Tibial nerve (tissue), 4 donors: Measurements from ENCODE around the gene NOTCH2. TPM values are rescaled to one million over a fixed set of nuclear protein-coding genes. Genes with fewer than 3 reads are reported as not detected.
"Not testable (repeated sequence)": the region's sequence is repeated elsewhere in the genome, so short reads cannot be mapped to it uniquely, and the experiment has no call there.

Experiments
- DNase-seq, 2 donors: peaks; one replicate each; pipeline ENCODE4 v3.0.0-alpha.2; 2019; ENCODE audit warnings: low spot score in 2 of 2
- H3K27ac ChIP-seq, 4 donors: fragments of 200-600 bp; sonication (generic) in 3 of 4; one replicate each; pipeline ENCODE4 v1.5.1; 2017 to 2019; ENCODE audit warnings: mild to moderate bottlenecking in 1 of 4
- H3K27me3 ChIP-seq, 2 donors: fragments of 200-600 bp; sonication (generic) in 1 of 2; one replicate each; pipeline versions ENCODE4 v1.5.1 to v1.6.0; 2017 to 2019
- H3K36me3 ChIP-seq, 3 donors: fragments of 200-600 bp; sonication (generic); one replicate each; pipeline ENCODE4 v1.5.1; 2018 to 2019
- H3K4me1 ChIP-seq, 4 donors: fragments of 200-600 bp; sonication (generic) in 3 of 4; one replicate each; pipeline ENCODE4 v1.5.1; 2017 to 2019
- H3K4me3 ChIP-seq, 4 donors: fragments of 200-600 bp; sonication (generic) in 3 of 4; one replicate each; pipeline ENCODE4 v1.5.1; 2017 to 2019; ENCODE audit warnings: mild to moderate bottlenecking in 1 of 4, moderate library complexity in 1 of 4
- H3K9me3 ChIP-seq, 4 donors: fragments of 200-600 bp; sonication (generic) in 3 of 4; one replicate each; pipeline ENCODE4 v1.5.1; 2017 to 2019
- EP300 ChIP-seq, 2 donors: sonication (generic); formaldehyde crosslinking; IDR thresholded peaks; one replicate each; pipeline ENCODE4 v1.6.1; 2017; ENCODE audit warnings: antibody characterized with exemption in 2 of 2, mild to moderate bottlenecking in 1 of 2
- POLR2A ChIP-seq, 2 donors: fragments of 450-650 bp; IDR thresholded peaks; one replicate each; pipeline ENCODE4 v1.6.1; 2017; ENCODE audit warnings: antibody characterized with exemption in 2 of 2, mild to moderate bottlenecking in 2 of 2, moderate library complexity in 2 of 2
- WGBS, 2 donors: methylation state at CpG; one replicate each; pipeline ENCODE4 v1.1.5; 2018; 5-methylcytosine and 5-hydroxymethylcytosine counted together
- total RNA-seq, 4 donors: library from RNA; depleted of rRNA; stranded (reverse); fragments of >200 nt; gene quantifications; one replicate each; pipeline ENCODE4 v1.1.0, GENCODE V29; 2016

The NOTCH2 gene
- 100 to 1,000 TPM in 3 of 4 donors, 10 to 100 TPM in 1; 86.7 to 110 (median 106) TPM for total RNA-seq

DNA sequence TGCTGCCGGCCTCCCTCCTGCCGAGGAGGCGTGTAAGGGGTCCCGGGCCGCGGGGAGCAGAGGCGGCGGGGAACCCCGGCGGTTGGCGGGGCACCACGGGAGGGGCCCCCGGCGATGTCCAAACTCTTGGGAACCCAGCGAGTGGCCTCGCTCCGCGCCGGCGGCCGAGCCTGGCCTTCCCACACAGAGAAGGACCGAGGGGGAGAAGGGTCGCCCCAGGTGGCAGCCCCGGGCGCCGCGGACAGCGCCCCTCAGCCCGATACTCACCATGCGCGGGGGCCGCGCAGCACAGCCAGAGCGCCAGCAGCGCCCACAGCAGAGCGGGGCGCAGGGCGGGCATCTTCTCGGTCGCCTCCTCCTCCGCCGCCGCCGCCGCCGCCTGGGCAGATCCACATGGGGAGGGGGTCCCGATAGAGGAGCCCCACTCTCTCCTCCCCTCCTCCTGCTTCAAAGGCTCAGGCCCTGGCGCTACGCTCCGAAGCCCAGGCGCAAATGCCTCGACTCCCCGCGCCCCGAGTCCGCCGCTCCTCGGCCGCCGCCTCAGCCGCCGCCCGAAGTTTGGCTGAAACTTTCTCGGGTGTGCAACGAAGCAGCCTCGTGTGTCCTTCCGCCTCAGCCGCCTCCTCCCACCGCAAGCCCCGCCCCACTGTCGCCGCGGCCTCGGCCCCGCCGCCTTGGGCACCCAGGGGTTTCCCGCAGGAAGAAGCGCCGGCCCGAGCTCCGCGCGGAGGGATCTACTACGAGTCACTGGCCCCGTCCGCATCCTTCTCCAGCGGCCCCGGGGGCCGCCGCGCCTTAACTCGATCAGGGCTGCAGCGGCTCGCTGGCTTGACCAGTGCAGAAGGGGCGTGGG, at the start of gene NOTCH2:
Gene NOTCH2 (minus strand): TSS at position 596 of the 853 bp plus-strand sequence. CDS start 256 bp downstream, at position 340.
- not testable (repeated sequence) for H3K36me3 ChIP-seq, H3K4me1 ChIP-seq, H3K27me3 ChIP-seq, H3K9me3 ChIP-seq
- 0% methylated on average over 13 of the region's 95 CpGs; no CpG with 5 or more reads in 1 of the 2 donors for WGBS, 2 donors
- peak; percentile 32 for DNase-seq
- H3K27ac ChIP-seq = peak within 1 kb of the TSS; percentile 66 to 95 (median 90)
- H3K4me3 ChIP-seq = peak within 1 kb of the TSS; percentile 64 to 84 (median 75)
- TF ChIP-seq EP300 (IDR thresholded peaks at IDR 0.05) (peak in 1 of 2 donors; percentile 31), POLR2A (IDR thresholded peaks at IDR 0.05) (peak in 1 of 2 donors; percentile 57)

DNA sequence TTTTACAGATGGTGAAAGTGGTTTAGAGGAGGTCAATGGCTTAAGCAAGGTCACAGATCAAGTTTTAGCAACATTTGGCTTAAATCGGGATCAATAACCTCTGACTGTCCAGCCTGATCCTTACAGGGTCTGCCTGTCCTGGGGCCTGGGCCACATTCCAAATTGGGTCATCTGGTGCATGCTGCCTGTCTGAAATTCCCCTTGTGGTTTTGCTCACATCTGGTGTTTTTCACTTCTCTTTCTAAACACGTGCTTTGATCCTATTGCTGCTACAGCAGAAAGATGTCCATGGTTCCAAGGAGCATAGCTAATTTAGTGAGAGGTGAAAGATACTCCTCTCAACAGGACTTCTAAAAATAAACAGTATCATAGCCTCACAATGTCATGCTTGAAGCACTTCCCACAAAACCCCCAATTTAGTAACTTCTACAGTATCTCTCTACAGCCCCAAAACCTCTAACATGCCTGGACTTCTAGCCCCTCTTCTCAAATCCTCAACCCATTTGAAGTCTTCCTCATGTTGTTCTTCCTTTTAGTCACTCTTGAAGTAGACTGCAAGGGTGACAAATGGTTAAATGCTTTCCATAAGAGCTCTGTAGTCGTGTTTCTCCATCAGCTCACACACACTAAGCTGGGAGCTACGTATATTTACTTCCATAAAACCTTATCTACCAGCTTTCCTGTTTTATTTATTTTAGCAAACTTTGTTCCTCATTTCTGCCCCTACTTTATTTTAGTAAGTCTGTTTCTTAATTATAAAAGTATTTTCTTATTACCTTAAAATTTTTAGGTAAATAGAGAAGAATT, 48.1 kb upstream of the NOTCH2 start:
- 35 to 37% methylated on average over 2 of the region's 4 CpGs for WGBS, 2 donors
- H3K27ac ChIP-seq = not testable (repeated sequence)
- DNase-seq = peak; percentile 35 to 68

DNA sequence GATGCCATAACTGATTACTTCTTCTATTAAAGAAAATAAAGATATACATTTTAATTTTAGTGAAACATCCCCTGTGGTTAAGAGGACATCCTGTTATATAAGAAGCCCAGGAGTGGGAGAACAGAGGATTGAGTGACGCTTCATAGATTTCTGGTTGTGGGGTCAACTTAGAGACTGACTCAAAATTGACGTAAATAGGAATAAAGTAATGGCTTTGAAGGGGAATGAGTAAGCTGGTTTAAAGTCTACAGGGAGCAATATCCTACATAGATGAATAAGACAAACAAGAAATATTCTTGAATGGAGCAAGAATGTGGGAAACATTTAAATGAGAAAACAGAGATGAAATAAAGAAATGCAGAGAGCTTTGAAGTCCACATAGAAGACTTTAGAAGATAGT, 46.6 kb upstream of the NOTCH2 start:
- not testable (repeated sequence) for H3K9me3 ChIP-seq, H3K4me1 ChIP-seq, H3K27ac ChIP-seq, H3K27me3 ChIP-seq, H3K36me3 ChIP-seq, H3K4me3 ChIP-seq, DNase-seq
- WGBS, 2 donors = 60 to 70% methylated on average over 2 of the region's 2 CpGs

More for the DNA sequence above, 48.1 kb upstream of the NOTCH2 start:
- not testable (repeated sequence) for H3K27me3 ChIP-seq, H3K9me3 ChIP-seq, H3K4me3 ChIP-seq, H3K4me1 ChIP-seq, H3K36me3 ChIP-seq

DNA sequence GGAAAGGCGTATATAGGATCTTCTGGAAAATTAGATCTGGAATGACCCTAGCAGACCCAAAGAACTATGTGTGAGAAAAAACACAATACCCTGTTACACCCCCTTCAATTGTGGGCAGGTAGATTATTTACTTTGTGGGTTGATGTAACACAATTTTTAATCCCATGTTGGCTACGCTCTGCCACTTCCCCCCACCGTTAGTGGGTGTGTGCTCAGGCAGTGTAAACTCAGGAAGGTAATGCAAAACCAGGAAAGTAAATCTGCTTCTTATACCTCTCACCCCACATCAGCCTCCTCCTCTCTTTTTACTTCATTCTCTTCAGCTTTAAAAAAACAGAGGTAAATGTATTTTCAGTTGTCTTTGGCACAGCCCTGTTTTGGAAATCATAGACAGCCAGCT, 43.7 kb upstream of the NOTCH2 start:
- H3K9me3 ChIP-seq, H3K27ac ChIP-seq, H3K36me3 ChIP-seq, DNase-seq, H3K4me1 ChIP-seq, H3K27me3 ChIP-seq, H3K4me3 ChIP-seq: not testable (repeated sequence)
- WGBS, 2 donors = 70% methylated on average over 2 of the region's 3 CpGs; no CpG with 5 or more reads in 1 of the 2 donors

DNA sequence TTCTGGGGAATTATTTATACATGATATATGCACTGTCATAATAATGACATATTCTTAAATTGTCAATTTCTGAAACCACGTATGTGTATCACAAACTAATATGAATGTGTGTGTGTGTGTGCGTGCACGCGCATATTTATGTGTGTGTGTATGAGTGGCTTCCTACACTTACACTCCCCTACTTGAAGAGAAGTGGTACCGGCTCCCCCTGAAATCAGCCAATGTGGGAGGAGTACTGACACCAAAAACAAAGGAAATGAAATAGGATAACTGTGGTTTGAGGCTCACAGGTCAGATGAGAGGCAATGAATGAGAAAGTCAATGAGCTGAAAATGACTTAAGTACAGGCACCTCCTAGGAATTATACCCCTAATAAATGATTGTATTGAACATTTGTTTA, 42.8 kb upstream of the NOTCH2 start:
- H3K9me3 ChIP-seq, H3K4me3 ChIP-seq, H3K4me1 ChIP-seq, DNase-seq, H3K27me3 ChIP-seq, H3K27ac ChIP-seq, H3K36me3 ChIP-seq: not testable (repeated sequence)
- WGBS, 2 donors = 81 to 91% methylated on average over 5 of the region's 5 CpGs

DNA sequence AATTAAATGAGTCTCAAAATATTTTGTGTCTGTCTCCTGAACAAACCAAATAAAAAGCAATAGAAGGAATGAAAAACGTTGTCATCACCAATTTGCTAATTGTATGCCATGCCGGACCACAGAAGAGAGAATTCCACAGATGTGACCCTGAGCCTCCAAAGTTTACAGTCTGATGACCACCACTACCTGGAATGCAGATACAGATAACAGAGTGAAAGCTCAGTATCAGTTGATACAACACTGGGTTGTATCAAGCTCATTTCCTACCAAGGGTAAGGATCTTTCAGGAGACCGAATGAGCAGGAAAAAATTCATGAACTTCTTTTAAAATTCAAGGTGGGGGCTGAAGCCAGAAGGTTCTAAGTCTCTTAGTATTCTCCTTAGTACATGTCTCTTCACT, 42.3 kb upstream of the NOTCH2 start:
- DNase-seq, H3K27me3 ChIP-seq, H3K27ac ChIP-seq, H3K4me1 ChIP-seq, H3K4me3 ChIP-seq, H3K36me3 ChIP-seq, H3K9me3 ChIP-seq: not testable (repeated sequence)
- no CpG with 5 or more reads among the region's 3 CpGs for WGBS, 2 donors

DNA sequence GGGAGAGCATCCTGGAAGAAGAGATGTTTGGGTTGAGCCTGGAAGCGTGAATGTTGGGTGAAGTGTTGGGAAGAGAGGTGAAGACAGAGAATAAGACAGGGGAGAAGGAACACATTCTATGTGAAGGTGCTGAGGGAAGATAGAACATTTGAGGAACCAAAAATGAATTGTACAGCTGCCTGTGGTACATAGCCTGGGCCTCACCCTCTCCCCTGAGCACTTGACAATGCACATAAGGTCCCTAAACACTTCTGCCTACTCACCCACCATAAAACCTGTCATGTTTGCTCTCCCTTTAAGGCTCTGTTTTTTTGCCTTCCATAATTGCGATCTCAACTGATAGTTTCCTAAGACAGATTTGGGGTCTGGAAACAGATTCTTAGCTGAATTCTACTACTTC, 41.5 kb upstream of the NOTCH2 start:
- H3K36me3 ChIP-seq = not testable (repeated sequence)

DNA sequence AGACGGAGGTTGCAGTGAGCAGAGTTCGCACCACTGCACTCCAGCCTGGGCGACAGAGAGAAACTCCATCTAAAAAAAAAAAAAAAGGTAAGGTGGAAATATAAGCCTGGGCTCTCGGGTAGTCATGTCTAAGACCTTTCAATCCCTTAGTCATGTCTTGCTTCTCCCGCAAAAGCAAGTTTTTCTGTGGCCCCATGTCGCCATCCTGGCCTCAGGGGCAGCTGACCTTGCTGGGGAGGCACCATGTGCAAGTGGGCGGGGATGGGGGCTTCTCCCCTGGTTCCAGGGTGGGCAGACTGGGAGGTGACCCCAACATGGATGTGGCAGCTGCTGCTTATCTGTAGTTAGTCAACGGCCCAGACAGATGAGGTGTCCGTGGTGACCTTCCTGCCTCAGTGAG, 40.2 kb upstream of the NOTCH2 start:
- WGBS, 2 donors = 92 to 95% methylated on average over 6 to 7 of the region's 9 CpGs
- H3K4me1 ChIP-seq, DNase-seq, H3K9me3 ChIP-seq, H3K4me3 ChIP-seq, H3K27ac ChIP-seq, H3K36me3 ChIP-seq, H3K27me3 ChIP-seq: not testable (repeated sequence)

More for the DNA sequence above, 41.5 kb upstream of the NOTCH2 start:
- H3K27me3 ChIP-seq, H3K4me3 ChIP-seq, H3K4me1 ChIP-seq, DNase-seq, H3K9me3 ChIP-seq, H3K27ac ChIP-seq: not testable (repeated sequence)
- no CpG with 5 or more reads among the region's 2 CpGs for WGBS, 2 donors

DNA sequence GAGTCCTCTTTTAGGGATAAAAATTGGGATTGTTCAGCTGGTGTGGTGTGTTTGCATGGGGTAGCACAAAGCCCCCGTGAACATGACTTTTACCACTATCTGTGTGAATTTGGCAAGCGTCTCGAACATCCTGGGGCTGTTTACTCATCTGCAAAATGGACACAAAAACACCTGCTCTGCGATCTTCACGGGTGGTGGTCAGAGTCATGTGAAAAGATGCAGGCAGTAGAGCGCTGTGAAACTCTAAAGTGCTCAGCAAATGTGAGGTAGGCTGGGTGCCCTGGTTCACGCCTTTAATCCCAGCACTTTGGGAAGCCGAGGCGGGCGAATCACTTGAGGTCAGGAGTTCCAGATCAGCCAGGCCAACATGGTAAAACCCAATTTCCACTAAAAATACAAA, 39.7 kb upstream of the NOTCH2 start:
- H3K9me3 ChIP-seq, H3K4me3 ChIP-seq, H3K27me3 ChIP-seq, H3K36me3 ChIP-seq, H3K4me1 ChIP-seq, H3K27ac ChIP-seq, DNase-seq: not testable (repeated sequence)
- WGBS, 2 donors = 94 to 96% methylated on average over 10 of the region's 10 CpGs

DNA sequence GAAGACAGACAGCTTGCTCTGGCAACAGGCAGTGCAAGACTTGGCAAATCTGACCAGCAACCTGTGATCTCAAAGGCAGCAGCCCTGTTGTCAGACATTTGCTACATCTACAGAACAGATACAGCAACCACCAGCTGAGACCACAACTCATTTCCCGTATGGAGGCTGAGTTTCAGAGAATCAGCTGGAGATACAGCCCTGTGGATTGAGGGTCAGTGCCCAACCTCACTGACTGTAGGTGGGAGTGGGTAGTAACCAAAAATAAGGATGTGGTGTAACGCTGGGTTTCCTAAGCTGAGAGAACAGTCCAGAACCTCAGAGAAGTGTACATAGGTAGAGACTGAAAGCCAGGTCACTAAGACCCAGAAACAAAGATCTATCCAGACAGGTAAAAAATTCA, 35.8 kb upstream of the NOTCH2 start:
- H3K4me3 ChIP-seq, H3K9me3 ChIP-seq, H3K27ac ChIP-seq, H3K4me1 ChIP-seq, H3K27me3 ChIP-seq, H3K36me3 ChIP-seq, DNase-seq: not testable (repeated sequence)
- WGBS, 2 donors = 87 to 91% methylated on average over 1 of the region's 2 CpGs

DNA sequence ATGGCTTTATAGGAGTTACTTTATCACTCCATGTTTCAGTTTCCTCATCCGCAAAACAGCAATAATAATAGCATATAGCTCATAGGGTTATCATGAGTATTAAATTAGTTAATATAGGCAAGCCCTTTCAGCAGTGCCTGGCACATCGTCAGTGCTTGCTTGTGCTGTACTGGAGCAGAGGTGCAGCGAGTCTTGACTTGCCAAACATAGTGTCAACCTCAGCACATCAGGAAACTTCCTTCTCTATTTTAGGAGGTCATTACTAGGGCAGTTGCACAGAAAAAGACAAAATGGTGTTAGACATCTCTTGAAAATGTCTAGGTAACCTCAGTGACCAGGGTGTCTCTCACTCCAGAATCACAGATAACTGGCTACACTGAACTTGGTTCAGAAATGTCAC, 34.3 kb upstream of the NOTCH2 start:
- DNase-seq, H3K27ac ChIP-seq, H3K9me3 ChIP-seq, H3K27me3 ChIP-seq, H3K4me3 ChIP-seq, H3K4me1 ChIP-seq, H3K36me3 ChIP-seq: not testable (repeated sequence)
- WGBS, 2 donors = no CpG with 5 or more reads among the region's 3 CpGs

DNA sequence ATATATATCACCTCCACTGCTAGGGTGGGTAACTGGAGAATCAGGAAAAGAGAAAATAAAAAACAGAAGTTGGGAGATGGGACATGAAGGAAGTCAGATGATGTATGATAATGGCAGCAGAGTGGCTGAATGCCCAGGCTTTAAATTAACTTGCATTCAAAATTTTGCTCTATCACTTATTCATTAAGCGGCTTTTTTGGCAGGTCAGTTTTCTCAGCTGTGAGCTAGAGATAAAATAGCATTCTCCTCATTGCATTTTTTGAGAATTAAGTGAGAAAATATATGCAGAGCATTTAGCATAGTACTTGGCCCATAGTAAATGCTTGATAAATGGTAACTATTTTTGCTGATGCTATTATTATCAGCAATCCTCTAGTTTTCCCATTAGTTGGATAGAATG, 32.1 kb upstream of the NOTCH2 start:
- WGBS, 2 donors = 81 to 93% methylated on average over 1 of the region's 1 CpG
- not testable (repeated sequence) for H3K4me3 ChIP-seq, H3K27me3 ChIP-seq

DNA sequence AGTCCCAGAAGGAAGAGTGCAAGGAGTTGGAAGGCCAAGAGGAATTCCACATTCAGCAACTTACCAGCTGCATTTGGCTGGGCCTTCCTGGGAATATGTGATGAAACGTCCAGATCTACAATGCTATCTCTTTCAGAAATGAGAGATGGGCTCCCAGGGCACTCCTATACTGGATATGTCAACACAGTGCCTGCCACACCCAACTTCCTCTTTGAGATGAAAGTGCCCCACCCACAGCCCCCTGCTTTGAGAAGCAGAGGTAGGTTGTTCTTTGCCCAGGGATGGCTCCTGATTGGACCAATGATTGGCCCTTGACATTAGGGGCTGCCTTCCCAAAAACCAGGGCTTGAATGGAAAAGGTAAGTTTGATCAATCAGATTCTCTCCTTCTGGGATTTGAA, 31.1 kb upstream of the NOTCH2 start:
- DNase-seq, H3K27ac ChIP-seq, H3K4me3 ChIP-seq, H3K36me3 ChIP-seq, H3K9me3 ChIP-seq, H3K27me3 ChIP-seq, H3K4me1 ChIP-seq: not testable (repeated sequence)
- no CpG with 5 or more reads among the region's 1 CpG for WGBS, 2 donors

More for the DNA sequence above, 32.1 kb upstream of the NOTCH2 start:
- not testable (repeated sequence) for DNase-seq, H3K27ac ChIP-seq, H3K9me3 ChIP-seq, H3K36me3 ChIP-seq, H3K4me1 ChIP-seq
